Breast epithelium (tissue), 3 donors: ENCODE results near the gene TGM3.

ENCODE experiments used
- POLR2AphosphoS5 ChIP-seq, 3 donors: sonication (generic); formaldehyde crosslinking; IDR thresholded peaks; one replicate each; pipeline ENCODE4 v1.6.1; 2017; ENCODE audit warnings: antibody characterized with exemption in 3 of 3
- TF ChIP-seq, protein P1 (sequence below), 3 donors: fragments of 450-650 bp; IDR thresholded peaks; one replicate each; pipeline ENCODE4 v1.5.1; 2016 to 2017; ENCODE audit warnings: antibody characterized with exemption in 3 of 3, mild to moderate bottlenecking in 3 of 3, moderate library complexity in 3 of 3

DNA sequence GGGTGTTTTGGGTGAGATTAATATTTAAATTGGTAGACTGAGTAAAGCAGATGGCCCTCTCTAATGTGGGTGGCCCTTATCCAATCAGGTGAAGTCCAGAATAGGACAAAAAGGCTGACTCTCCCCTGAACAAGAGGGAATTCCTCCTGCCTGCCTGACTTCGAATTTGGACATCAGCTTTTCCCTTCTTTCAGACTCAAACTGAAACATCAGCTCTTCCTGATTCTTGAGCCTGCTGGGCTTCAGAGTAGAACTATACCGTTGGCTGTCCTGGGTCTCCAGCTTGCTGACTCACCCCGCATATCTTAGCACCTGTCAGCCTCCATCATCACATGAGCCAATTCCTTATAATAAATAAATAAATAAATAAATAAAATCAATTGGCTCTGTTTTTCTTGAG lies 69.9 kb downstream of the TGM3 start:
- TF ChIP-seq, protein P1, sequence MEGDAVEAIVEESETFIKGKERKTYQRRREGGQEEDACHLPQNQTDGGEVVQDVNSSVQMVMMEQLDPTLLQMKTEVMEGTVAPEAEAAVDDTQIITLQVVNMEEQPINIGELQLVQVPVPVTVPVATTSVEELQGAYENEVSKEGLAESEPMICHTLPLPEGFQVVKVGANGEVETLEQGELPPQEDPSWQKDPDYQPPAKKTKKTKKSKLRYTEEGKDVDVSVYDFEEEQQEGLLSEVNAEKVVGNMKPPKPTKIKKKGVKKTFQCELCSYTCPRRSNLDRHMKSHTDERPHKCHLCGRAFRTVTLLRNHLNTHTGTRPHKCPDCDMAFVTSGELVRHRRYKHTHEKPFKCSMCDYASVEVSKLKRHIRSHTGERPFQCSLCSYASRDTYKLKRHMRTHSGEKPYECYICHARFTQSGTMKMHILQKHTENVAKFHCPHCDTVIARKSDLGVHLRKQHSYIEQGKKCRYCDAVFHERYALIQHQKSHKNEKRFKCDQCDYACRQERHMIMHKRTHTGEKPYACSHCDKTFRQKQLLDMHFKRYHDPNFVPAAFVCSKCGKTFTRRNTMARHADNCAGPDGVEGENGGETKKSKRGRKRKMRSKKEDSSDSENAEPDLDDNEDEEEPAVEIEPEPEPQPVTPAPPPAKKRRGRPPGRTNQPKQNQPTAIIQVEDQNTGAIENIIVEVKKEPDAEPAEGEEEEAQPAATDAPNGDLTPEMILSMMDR (IDR thresholded peaks at IDR 0.05) = no peak
- TF ChIP-seq POLR2AphosphoS5 (IDR thresholded peaks at IDR 0.05) = no peak
